ENCODE data around the gene RFX7.

Gene RFX7

DNA sequence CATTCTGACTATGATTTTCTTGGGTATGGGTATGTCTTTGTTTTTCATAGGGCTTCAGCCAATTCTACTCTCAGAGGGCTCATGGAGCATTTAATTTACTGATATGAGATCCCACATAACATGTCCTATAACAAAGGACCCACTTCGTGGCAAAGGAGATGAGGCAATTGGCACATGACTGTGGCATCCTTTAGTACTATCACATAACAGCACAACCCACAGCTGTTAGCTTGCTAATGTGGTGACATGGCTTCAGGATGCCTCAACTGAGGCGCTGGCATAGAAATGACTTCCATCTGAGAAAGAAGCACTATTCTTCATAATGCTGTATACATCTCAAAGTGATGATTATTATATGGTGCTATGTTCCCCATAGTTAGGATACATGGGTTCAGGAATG is 48.1 kb upstream of the RFX7 start:
- Histone ChIP-seq H3K4me3 (ENCODE audit: low read depth, low read length) (no peak overlapping the region), H3K36me3 (ENCODE audit: control insufficient read depth in 2 of 2, insufficient read depth in 1 of 2, low read length in 2 of 2) (no peaks in the 10 kb centered on the region), H3K4me1 (ENCODE audit: control insufficient read depth, insufficient read depth, low read length) (no peaks in the 10 kb centered on the region), H3K9me3 (ENCODE audit: control insufficient read depth, insufficient read depth, low read depth, low read length) (no peaks in the 10 kb centered on the region), H3K27ac (ENCODE audit: extremely low read depth, low read depth, low read length) (no peak overlapping the region)
- no peak for TF ChIP-seq ZNF311 (tag by site-specific recombination; IDR thresholded peaks at IDR 0.05; ENCODE audit: borderline replicate concordance)
- no peak for TF ChIP-seq ZNF544 (tag by site-specific recombination; IDR thresholded peaks at IDR 0.05)
- TF ChIP-seq TRIM28 (IDR thresholded peaks at IDR 0.05; ENCODE audit: borderline replicate concordance, low read length) = no peak
- TF ChIP-seq, protein P1, sequence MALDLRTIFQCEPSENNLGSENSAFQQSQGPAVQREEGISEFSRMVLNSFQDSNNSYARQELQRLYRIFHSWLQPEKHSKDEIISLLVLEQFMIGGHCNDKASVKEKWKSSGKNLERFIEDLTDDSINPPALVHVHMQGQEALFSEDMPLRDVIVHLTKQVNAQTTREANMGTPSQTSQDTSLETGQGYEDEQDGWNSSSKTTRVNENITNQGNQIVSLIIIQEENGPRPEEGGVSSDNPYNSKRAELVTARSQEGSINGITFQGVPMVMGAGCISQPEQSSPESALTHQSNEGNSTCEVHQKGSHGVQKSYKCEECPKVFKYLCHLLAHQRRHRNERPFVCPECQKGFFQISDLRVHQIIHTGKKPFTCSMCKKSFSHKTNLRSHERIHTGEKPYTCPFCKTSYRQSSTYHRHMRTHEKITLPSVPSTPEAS (tag by site-specific recombination; IDR thresholded peaks at IDR 0.05) = no peak
- TF ChIP-seq ZNF654 (tag by site-specific recombination; IDR thresholded peaks at IDR 0.05; ENCODE audit: low read depth) = no peak
- no peak for TF ChIP-seq ZSCAN30 (tag by site-specific recombination; IDR thresholded peaks at IDR 0.05)
- ChIA-PET POLR2A (no interaction called here), CTCF (no interaction called here)

DNA sequence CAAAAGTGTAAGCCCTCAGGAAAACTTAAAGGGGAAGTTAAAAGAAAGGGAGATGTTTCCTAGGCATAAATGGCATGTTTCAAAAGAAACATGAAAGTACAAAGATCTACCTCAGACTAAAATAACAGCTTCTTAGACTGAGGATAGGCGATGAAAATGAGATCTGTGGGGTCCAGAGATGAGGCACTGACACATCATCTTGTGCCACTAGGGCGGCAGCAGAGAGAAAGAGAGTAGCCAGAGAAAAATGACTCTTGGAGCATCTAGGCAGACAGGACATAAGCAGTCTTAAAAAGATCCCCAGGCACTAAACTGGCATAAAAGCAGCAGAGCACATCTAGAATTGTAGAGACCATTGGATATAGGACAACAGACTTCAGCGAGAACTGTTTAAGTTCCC is 42.5 kb upstream of the RFX7 start:
- H3K4me1 ChIP-seq (ENCODE audit: control insufficient read depth, insufficient read depth, low read length) = no peaks in the 10 kb centered on the region
- no peak overlapping the region for H3K4me3 ChIP-seq (ENCODE audit: low read depth, low read length)
- POLR2A ChIA-PET = no interaction called here
- CTCF ChIA-PET = interaction anchor here (0.7 kb wide), 2 partner anchors 30 to 183 kb away, joined by 3 to 6 read pairs; no protein-coding TSS in a partner anchor
- no peak for TF ChIP-seq ZNF777 (tag by site-specific recombination; IDR thresholded peaks at IDR 0.05; ENCODE audit: borderline replicate concordance)
- no peak for TF ChIP-seq BCL11A (tag by site-specific recombination; IDR thresholded peaks at IDR 0.05; ENCODE audit: low read depth)
- TF ChIP-seq ZNF621 (tag by site-specific recombination; IDR thresholded peaks at IDR 0.05) = no peak
- TF ChIP-seq ZNF394 (tag by site-specific recombination; IDR thresholded peaks at IDR 0.05; ENCODE audit: borderline replicate concordance) = no peak
- no peak for TF ChIP-seq ZBTB7A (tag by site-specific recombination; IDR thresholded peaks at IDR 0.05; ENCODE audit: low read depth)
- no peak for TF ChIP-seq ZNF335 (tag by site-specific recombination; conservative IDR thresholded peaks at IDR 0.05)
- TF ChIP-seq ZNF530 (tag by site-specific recombination; IDR thresholded peaks at IDR 0.05; ENCODE audit: low read depth) = no peak
- TF ChIP-seq, protein P2, sequence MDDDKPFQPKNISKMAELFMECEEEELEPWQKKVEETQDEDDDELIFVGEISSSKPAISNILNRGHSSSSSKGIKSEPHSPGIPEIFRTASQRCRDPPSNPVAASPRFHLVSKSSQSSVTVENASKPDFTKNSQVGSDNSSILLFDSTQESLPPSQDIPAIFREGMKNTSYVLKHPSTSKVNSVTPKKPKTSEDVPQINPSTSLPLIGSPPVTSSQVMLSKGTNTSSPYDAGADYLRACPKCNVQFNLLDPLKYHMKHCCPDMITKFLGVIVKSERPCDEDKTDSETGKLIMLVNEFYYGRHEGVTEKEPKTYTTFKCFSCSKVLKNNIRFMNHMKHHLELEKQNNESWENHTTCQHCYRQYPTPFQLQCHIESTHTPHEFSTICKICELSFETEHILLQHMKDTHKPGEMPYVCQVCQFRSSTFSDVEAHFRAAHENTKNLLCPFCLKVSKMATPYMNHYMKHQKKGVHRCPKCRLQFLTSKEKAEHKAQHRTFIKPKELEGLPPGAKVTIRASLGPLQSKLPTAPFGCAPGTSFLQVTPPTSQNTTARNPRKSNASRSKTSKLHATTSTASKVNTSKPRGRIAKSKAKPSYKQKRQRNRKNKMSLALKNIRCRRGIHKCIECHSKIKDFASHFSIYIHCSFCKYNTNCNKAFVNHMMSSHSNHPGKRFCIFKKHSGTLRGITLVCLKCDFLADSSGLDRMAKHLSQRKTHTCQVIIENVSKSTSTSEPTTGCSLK (tag by site-specific recombination; IDR thresholded peaks at IDR 0.05) = no peak
- TF ChIP-seq GLI4 (tag by site-specific recombination; IDR thresholded peaks at IDR 0.05) = no peak
- no peak for TF ChIP-seq WT1 (tag by site-specific recombination; IDR thresholded peaks at IDR 0.05)
- TF ChIP-seq ZNF785 (tag by site-specific recombination; IDR thresholded peaks at IDR 0.05) = no peak
- TF ChIP-seq ZNF664 (tag by site-specific recombination; IDR thresholded peaks at IDR 0.05) = no peak
- TF ChIP-seq OVOL3 (tag by site-specific recombination; IDR thresholded peaks at IDR 0.05) = no peak
- TF ChIP-seq ZNF366 (tag by site-specific recombination; conservative IDR thresholded peaks at IDR 0.05) = no peak
- no peak for TF ChIP-seq PRDM1 (tag by site-specific recombination; IDR thresholded peaks at IDR 0.05)
- no peak for TF ChIP-seq KLF10 (tag by site-specific recombination; IDR thresholded peaks at IDR 0.05)
- H3K9me3 ChIP-seq (ENCODE audit: control insufficient read depth, insufficient read depth, low read depth, low read length) = no peaks in the 10 kb centered on the region
- H3K36me3 ChIP-seq (ENCODE audit: control insufficient read depth in 2 of 2, insufficient read depth in 1 of 2, low read length in 2 of 2) = no peaks in the 10 kb centered on the region
- no peak overlapping the region for H3K27ac ChIP-seq (ENCODE audit: extremely low read depth, low read depth, low read length)

DNA sequence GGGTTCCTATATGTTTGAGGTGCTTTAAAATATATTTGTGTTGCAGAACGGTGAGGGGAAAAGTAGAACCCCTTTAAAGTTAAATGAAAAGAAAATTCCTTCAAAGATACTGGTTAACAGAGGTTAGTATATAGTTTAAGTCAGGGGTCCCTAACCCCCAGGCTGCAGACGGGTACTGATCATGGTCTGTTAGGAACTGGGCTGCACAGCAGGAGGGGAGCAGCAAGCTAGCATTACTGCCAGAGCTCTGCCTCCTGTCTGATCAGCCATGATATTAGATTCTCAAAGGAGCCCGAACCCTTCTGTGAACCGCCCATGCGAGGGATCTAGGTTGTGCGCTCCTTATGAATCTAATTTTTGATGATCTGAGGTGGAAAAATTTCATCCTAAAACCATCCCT is 37.5 kb upstream of the RFX7 start:
- CTCF ChIA-PET = no interaction called here
- TF ChIP-seq ZNF354C (tag by site-specific recombination; IDR thresholded peaks at IDR 0.05; ENCODE audit: borderline replicate concordance, low read depth) (no peak), ZNF629 (tag by site-specific recombination; IDR thresholded peaks at IDR 0.05) (no peak), ZNF707 (tag by site-specific recombination; IDR thresholded peaks at IDR 0.05) (no peak), ZNF391 (tag by site-specific recombination; IDR thresholded peaks at IDR 0.05; ENCODE audit: borderline replicate concordance, low read depth) (no peak), ZNF366 (tag by site-specific recombination; conservative IDR thresholded peaks at IDR 0.05) (no peak), HOXC10 (CRISPR knock-in tag; IDR thresholded peaks at IDR 0.05) (no peak), FEZF1 (tag by site-specific recombination; IDR thresholded peaks at IDR 0.05) (no peak), ZBTB48 (tag by site-specific recombination; IDR thresholded peaks at IDR 0.05) (no peak), ZFP3 (tag by site-specific recombination; IDR thresholded peaks at IDR 0.05; ENCODE audit: low read depth) (no peak), ZNF785 (tag by site-specific recombination; IDR thresholded peaks at IDR 0.05) (no peak), ZNF830 (tag by site-specific recombination; IDR thresholded peaks at IDR 0.05; ENCODE audit: low read depth) (no peak), ZNF214 (tag by site-specific recombination; IDR thresholded peaks at IDR 0.05; ENCODE audit: borderline replicate concordance) (no peak), ZNF658 (tag by site-specific recombination; IDR thresholded peaks at IDR 0.05) (no peak), SCRT2 (tag by site-specific recombination; IDR thresholded peaks at IDR 0.05) (no peak)

More for the DNA sequence above, 37.5 kb upstream of the RFX7 start:
- no peaks in the 10 kb centered on the region for H3K9me3 ChIP-seq (ENCODE audit: control insufficient read depth, insufficient read depth, low read depth, low read length)
- H3K27ac ChIP-seq (ENCODE audit: extremely low read depth, low read depth, low read length) = no peak overlapping the region
- no peak overlapping the region for H3K4me3 ChIP-seq (ENCODE audit: low read depth, low read length)
- H3K36me3 ChIP-seq (ENCODE audit: control insufficient read depth in 2 of 2, insufficient read depth in 1 of 2, low read length in 2 of 2) = no peaks in the 10 kb centered on the region
- H3K4me1 ChIP-seq (ENCODE audit: control insufficient read depth, insufficient read depth, low read length) = no peaks in the 10 kb centered on the region
- POLR2A ChIA-PET = no interaction called here

Measured in HEK293 (cell line).